Lower leg skin (tissue), 3 donors: ENCODE results near the gene TCERG1L.

Experiments used
- POLR2A ChIP-seq, 2 donors: fragments of 450-650 bp; IDR thresholded peaks; one replicate each; pipeline ENCODE4 v1.6.1; 2016 to 2017; ENCODE audit warnings: antibody characterized with exemption in 2 of 2, mild to moderate bottlenecking in 1 of 2, moderate library complexity in 1 of 2
- TF ChIP-seq, protein P1 (sequence below), 3 donors: fragments of 450-650 bp; IDR thresholded peaks; one replicate each; pipeline ENCODE4 v1.5.1; 2016; ENCODE audit warnings: antibody characterized with exemption in 3 of 3, mild to moderate bottlenecking in 3 of 3, moderate library complexity in 2 of 3

DNA sequence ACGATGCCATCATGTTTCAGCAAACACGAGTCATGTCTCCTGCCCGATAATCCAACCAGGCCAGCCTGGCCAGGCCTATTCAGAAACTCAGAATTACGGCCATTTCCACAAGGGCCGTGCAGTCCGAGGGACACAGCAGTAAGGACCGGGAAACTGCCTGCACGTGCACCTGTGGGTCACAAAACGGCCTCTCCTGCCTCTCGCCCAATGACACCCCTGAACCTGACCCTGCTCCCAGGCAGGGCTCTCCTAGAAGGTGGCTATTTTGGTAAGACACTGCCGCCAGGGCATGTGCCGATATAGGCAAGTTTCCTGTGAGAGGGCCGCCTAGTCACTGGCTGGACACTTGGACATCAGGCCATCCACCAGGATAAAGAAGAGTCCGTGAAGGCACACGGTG, 196.7 kb downstream of the TCERG1L start:
- TF ChIP-seq, protein P1, sequence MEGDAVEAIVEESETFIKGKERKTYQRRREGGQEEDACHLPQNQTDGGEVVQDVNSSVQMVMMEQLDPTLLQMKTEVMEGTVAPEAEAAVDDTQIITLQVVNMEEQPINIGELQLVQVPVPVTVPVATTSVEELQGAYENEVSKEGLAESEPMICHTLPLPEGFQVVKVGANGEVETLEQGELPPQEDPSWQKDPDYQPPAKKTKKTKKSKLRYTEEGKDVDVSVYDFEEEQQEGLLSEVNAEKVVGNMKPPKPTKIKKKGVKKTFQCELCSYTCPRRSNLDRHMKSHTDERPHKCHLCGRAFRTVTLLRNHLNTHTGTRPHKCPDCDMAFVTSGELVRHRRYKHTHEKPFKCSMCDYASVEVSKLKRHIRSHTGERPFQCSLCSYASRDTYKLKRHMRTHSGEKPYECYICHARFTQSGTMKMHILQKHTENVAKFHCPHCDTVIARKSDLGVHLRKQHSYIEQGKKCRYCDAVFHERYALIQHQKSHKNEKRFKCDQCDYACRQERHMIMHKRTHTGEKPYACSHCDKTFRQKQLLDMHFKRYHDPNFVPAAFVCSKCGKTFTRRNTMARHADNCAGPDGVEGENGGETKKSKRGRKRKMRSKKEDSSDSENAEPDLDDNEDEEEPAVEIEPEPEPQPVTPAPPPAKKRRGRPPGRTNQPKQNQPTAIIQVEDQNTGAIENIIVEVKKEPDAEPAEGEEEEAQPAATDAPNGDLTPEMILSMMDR (IDR thresholded peaks at IDR 0.05) = no peak
- TF ChIP-seq POLR2A (IDR thresholded peaks at IDR 0.05) = no peak
